ENCODE data around the gene SYT12. TPM values are rescaled to one million over a fixed set of nuclear protein-coding genes. Genes with fewer than 3 reads are reported as not detected.
A peak's percentile ranks its signal among the peaks of the same experiment; 100 is the strongest.

Gene SYT12
- total and polyA plus RNA-seq, 2 of the 8 experiments (the other 6 are each of a cell fraction or from before 2014, with no cell fraction given) = 1.4 to 3.3 TPM

- ChIA-PET CTCF (ENCODE audit: partially characterized antibody) (interaction anchor here (0.9 to 5.6 kb wide), 10 partner anchors 10 to 141 kb away, joined by 3 to 45 read pairs (median 5); partner anchors contain the start of genes C11orf86 and SYT12), POLR2A (ENCODE audit: partially characterized antibody) (interaction anchor here (0.8 to 4.0 kb wide), 2 partner anchors 10 to 19 kb away, joined by 3 to 14 read pairs; partner anchors contain the start of gene C11orf86)
- Histone ChIP-seq H2AK5ac (ENCODE audit: low read depth, low read length) (peak overlapping the region; percentile 93; the same call in 1 of the 2 replicates), H4K5ac (ENCODE audit: insufficient read length, low read depth, low read length) (no peak overlapping the region), H3K36me3 (ENCODE audit: control insufficient read depth in 2 of 4, insufficient read depth in 4 of 4, low read length in 3 of 4) (no peaks in the 10 kb centered on the region), H3K23me2 (ENCODE audit: low read depth, low read length) (no peaks in the 10 kb centered on the region), H3K79me2 (ENCODE audit: control insufficient read depth in 1 of 2, insufficient read depth in 2 of 2, low read length in 2 of 2) (no peaks in the 10 kb centered on the region), H3K18ac (ENCODE audit: extremely low read depth, low read length) (no peak overlapping the region; the same call in 1 of the 2 replicates), H3K4ac (replicated peaks; ENCODE audit: insufficient read length, low read depth, low read length) (no peak overlapping the region), H2BK5ac (ENCODE audit: low read depth, low read length) (no peak overlapping the region; the same call in 1 of the 2 replicates), H2BK120ac (replicated peaks; ENCODE audit: low read depth, low read length) (no peak overlapping the region), H3K4me3 (ENCODE audit: extremely low read depth in 1 of 4, insufficient read depth in 2 of 4, low read depth in 3 of 4, low read length in 4 of 4) (no peak overlapping the region), H3K4me1 (replicated peaks in 1 of 4; ENCODE audit: control insufficient read depth in 3 of 4, insufficient read depth in 4 of 4, low read length in 3 of 4) (peaks cover 0 to 6% (median 5%) of the 10 kb centered on the region in 4 experiments; a peak in 6 of 7 replicates), H3K79me1 (ENCODE audit: low read depth, low read length) (no peaks in the 10 kb centered on the region), H2BK12ac (ENCODE audit: low read depth, low read length) (peak overlapping the region; percentile 94; the same call in 1 of the 2 replicates), H3K4me2 (ENCODE audit: insufficient read depth in 1 of 2, low read depth in 2 of 2, low read length in 2 of 2) (no peak overlapping the region), H2BK20ac (ENCODE audit: low read length) (peak overlapping the region; percentile 86; the same call in 1 of the 2 replicates), H3K9ac (replicated peaks in 1 of 4; ENCODE audit: extremely low read depth in 1 of 4, low read depth in 3 of 4, low read length in 3 of 4) (no peak overlapping the region), H4K91ac (replicated peaks; ENCODE audit: insufficient read length, low read length) (peak overlapping the region; percentile 52), H3K27ac (ENCODE audit: low read depth, low read length) (no peak overlapping the region), H2AFZ (ENCODE audit: low read length) (no peak overlapping the region), H3K14ac (ENCODE audit: insufficient read length) (no peak overlapping the region), H3K9me3 (ENCODE audit: insufficient read depth in 2 of 2, low read depth in 1 of 2, low read length in 1 of 2) (no peaks in the 10 kb centered on the region), H3K23ac (ENCODE audit: insufficient read length) (no peak overlapping the region), H4K8ac (ENCODE audit: extremely low read depth, insufficient read depth, low read length) (no peak overlapping the region), H2BK15ac (ENCODE audit: low read length) (peak overlapping the region; percentile 72; the same call in 1 of the 2 replicates), H3K27me3 (replicated peaks in 1 of 4; ENCODE audit: control insufficient read depth in 3 of 4, extremely low read depth in 1 of 4, insufficient read depth in 3 of 4, low read length in 3 of 4) (no peaks in the 10 kb centered on the region), H3K56ac (replicated peaks; ENCODE audit: insufficient read length, low read depth, low read length) (no peak overlapping the region), H4K20me1 (replicated peaks in 1 of 2; ENCODE audit: control insufficient read depth in 1 of 2, insufficient read depth in 2 of 2, low read length in 2 of 2) (no peaks in the 10 kb centered on the region)
- DNase-seq (ENCODE audit: low read depth in 1 of 2, low spot score in 2 of 2) (no peak), FAIRE-seq (no peak)
- 90% methylated on average over 7 of the region's 7 CpGs; no CpG with 5 or more reads in 1 of the 2 experiments for WGBS, 2 experiments (ENCODE audit: extremely low coverage in 1 of 2, insufficient coverage in 1 of 2, insufficient read length in 1 of 2, insufficient replicate concordance in 2 of 2, low coverage in 1 of 2, low lambda C conversion rate in 2 of 2, missing lambda C conversion rate in 1 of 2)
Measured at GRCh38 chr11:66986178-66986545, 36.8 kb upstream of the SYT12 start.
